HCT116 (cell line): ENCODE measurements around the gene GBGT1.

ENCODE experiments used
- CEBPB ChIP-seq: IDR thresholded peaks from 2 replicates; pipeline ENCODE4 v1.6.1; 2012; ENCODE audit warnings: low read depth
- EGR1 ChIP-seq: IDR thresholded peaks from 2 replicates; pipeline ENCODE4 v1.6.1; 2012; ENCODE audit warnings: low read depth
- EZH2 ChIP-seq: fragments of 200-600 bp; sonication (generic); IDR thresholded peaks from 2 replicates; pipeline ENCODE4 v1.6.1; 2017; ENCODE audit warnings: antibody characterized with exemption, mixed run types
- FOSL1 ChIP-seq: IDR thresholded peaks from 2 replicates; pipeline ENCODE4 v1.6.1; 2012; ENCODE audit warnings: low read depth
- JUND ChIP-seq: IDR thresholded peaks from 2 replicates; pipeline ENCODE4 v1.6.1; 2012
- POLR2A ChIP-seq: IDR thresholded peaks from 2 replicates; pipeline ENCODE4 v1.7.0; 2011; ENCODE audit warnings: borderline replicate concordance; ENCODE audit not compliant: insufficient read depth, insufficient read length; ENCODE audit errors: extremely low read depth
- POLR2AphosphoS5 ChIP-seq: IDR thresholded peaks from 2 replicates; pipeline ENCODE4 v1.6.1; 2011; ENCODE audit warnings: mild to moderate bottlenecking, low read depth, low read length, moderate library complexity
- ZNF274 ChIP-seq: fragments of 200-500 bp; sonication (Bioruptor generic); IDR thresholded peaks from 2 replicates; pipeline ENCODE4 v1.6.1; 2014; ENCODE audit warnings: mild to moderate bottlenecking, low read depth, low read length, inconsistent platforms
- TF ChIP-seq, protein P1 (sequence below), 3 experiments: fragments of 200-600 bp in 1 of 3; sonication (generic) in 1 of 3; IDR thresholded peaks in 2 of 3; conservative IDR thresholded peaks in 1 of 3; 2 replicates each; pipeline ENCODE4 v1.5.1; 2012 to 2017; ENCODE audit warnings: low read depth in 2 of 3, low read length in 2 of 3, antibody characterized with exemption in 1 of 3, borderline replicate concordance in 1 of 3, control low read depth in 1 of 3, mild to moderate bottlenecking in 1 of 3, mixed read lengths in 1 of 3, mixed run types in 1 of 3, moderate library complexity in 1 of 3; ENCODE audit not compliant: insufficient read depth in 1 of 3
- TF ChIP-seq, protein P2 (sequence below): IDR thresholded peaks from 2 replicates; pipeline ENCODE4 v1.6.1; 2012; ENCODE audit warnings: low read depth
- TF ChIP-seq, protein P3 (sequence below): IDR thresholded peaks from 2 replicates; pipeline ENCODE4 v1.6.1; 2012
- TF ChIP-seq, protein P4 (sequence below): IDR thresholded peaks from 2 replicates; pipeline ENCODE4 v1.6.1; 2011; ENCODE audit warnings: mild to moderate bottlenecking, low read length, moderate library complexity; ENCODE audit not compliant: insufficient replicate concordance; ENCODE audit errors: extremely low read depth

DNA sequence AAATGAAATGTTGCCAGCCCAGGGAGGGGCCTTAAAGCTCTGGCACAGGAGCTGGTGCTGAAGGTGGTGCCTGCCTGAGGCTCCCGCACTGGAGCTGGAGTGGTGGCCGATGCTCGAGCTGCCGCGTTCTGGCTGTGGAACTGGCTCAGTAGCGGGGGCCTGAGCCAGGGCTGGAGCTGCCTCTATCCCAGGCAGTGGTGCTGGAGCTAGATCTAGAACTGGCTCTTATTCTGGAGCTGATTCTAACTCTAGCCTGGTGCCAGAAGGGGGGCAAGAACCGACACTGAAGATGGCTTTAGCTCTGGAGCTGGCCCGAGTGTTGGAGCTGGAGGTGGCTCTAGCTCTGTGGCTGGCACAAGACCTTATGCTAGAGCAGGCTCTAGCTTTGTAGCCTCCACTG lies 26.1 kb upstream of the GBGT1 start:
- TF ChIP-seq POLR2A (no peak), EGR1 (no peak), POLR2AphosphoS5 (no peak), JUND (no peak), EZH2 (no peak), ZNF274 (no peak), CEBPB (no peak), FOSL1 (no peak)
- TF ChIP-seq, protein P1, sequence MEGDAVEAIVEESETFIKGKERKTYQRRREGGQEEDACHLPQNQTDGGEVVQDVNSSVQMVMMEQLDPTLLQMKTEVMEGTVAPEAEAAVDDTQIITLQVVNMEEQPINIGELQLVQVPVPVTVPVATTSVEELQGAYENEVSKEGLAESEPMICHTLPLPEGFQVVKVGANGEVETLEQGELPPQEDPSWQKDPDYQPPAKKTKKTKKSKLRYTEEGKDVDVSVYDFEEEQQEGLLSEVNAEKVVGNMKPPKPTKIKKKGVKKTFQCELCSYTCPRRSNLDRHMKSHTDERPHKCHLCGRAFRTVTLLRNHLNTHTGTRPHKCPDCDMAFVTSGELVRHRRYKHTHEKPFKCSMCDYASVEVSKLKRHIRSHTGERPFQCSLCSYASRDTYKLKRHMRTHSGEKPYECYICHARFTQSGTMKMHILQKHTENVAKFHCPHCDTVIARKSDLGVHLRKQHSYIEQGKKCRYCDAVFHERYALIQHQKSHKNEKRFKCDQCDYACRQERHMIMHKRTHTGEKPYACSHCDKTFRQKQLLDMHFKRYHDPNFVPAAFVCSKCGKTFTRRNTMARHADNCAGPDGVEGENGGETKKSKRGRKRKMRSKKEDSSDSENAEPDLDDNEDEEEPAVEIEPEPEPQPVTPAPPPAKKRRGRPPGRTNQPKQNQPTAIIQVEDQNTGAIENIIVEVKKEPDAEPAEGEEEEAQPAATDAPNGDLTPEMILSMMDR (IDR thresholded peaks at IDR 0.05 in 2 of 3, conservative IDR thresholded peaks at IDR 0.05 in 1 of 3; ENCODE audit: borderline replicate concordance in 1 of 3, insufficient read depth in 1 of 3, low read depth in 2 of 3, low read length in 2 of 3) = no peak
- TF ChIP-seq, protein P2, sequence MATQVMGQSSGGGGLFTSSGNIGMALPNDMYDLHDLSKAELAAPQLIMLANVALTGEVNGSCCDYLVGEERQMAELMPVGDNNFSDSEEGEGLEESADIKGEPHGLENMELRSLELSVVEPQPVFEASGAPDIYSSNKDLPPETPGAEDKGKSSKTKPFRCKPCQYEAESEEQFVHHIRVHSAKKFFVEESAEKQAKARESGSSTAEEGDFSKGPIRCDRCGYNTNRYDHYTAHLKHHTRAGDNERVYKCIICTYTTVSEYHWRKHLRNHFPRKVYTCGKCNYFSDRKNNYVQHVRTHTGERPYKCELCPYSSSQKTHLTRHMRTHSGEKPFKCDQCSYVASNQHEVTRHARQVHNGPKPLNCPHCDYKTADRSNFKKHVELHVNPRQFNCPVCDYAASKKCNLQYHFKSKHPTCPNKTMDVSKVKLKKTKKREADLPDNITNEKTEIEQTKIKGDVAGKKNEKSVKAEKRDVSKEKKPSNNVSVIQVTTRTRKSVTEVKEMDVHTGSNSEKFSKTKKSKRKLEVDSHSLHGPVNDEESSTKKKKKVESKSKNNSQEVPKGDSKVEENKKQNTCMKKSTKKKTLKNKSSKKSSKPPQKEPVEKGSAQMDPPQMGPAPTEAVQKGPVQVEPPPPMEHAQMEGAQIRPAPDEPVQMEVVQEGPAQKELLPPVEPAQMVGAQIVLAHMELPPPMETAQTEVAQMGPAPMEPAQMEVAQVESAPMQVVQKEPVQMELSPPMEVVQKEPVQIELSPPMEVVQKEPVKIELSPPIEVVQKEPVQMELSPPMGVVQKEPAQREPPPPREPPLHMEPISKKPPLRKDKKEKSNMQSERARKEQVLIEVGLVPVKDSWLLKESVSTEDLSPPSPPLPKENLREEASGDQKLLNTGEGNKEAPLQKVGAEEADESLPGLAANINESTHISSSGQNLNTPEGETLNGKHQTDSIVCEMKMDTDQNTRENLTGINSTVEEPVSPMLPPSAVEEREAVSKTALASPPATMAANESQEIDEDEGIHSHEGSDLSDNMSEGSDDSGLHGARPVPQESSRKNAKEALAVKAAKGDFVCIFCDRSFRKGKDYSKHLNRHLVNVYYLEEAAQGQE = no peak
- TF ChIP-seq, protein P3, sequence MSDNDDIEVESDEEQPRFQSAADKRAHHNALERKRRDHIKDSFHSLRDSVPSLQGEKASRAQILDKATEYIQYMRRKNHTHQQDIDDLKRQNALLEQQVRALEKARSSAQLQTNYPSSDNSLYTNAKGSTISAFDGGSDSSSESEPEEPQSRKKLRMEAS = no peak
- TF ChIP-seq, protein P4, sequence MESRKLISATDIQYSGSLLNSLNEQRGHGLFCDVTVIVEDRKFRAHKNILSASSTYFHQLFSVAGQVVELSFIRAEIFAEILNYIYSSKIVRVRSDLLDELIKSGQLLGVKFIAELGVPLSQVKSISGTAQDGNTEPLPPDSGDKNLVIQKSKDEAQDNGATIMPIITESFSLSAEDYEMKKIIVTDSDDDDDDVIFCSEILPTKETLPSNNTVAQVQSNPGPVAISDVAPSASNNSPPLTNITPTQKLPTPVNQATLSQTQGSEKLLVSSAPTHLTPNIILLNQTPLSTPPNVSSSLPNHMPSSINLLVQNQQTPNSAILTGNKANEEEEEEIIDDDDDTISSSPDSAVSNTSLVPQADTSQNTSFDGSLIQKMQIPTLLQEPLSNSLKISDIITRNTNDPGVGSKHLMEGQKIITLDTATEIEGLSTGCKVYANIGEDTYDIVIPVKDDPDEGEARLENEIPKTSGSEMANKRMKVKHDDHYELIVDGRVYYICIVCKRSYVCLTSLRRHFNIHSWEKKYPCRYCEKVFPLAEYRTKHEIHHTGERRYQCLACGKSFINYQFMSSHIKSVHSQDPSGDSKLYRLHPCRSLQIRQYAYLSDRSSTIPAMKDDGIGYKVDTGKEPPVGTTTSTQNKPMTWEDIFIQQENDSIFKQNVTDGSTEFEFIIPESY = no peak
